Fibroblast of lung (primary cell): ENCODE data around the gene CDH4. TPM values are rescaled to one million over a fixed set of nuclear protein-coding genes. Genes with fewer than 3 reads are reported as not detected.

ENCODE experiments used
- DNase-seq, 2 donors: peaks; one replicate each; pipeline versions ENCODE4 v3.0.0 to v3.0.0-alpha.2; 2010; ENCODE audit warnings: low read depth in 2 of 2
- H2AFZ ChIP-seq: 2 replicates; pipeline ENCODE4 v1.5.1; 2012; ENCODE audit warnings: low read length, control low read depth, inconsistent platforms
- H3K27ac ChIP-seq: 2 replicates; pipeline ENCODE4 v1.5.1; 2011; ENCODE audit warnings: low read length, control low read depth; ENCODE audit not compliant: insufficient read depth
- H3K27me3 ChIP-seq: 2 replicates; pipeline ENCODE4 v1.5.1; 2011; ENCODE audit warnings: mild to moderate bottlenecking, low read length; ENCODE audit not compliant: control insufficient read depth, insufficient read depth
- H3K36me3 ChIP-seq: 2 replicates; pipeline ENCODE4 v1.5.1; 2011; ENCODE audit warnings: low read length; ENCODE audit not compliant: control insufficient read depth, insufficient read depth
- H3K4me1 ChIP-seq: 2 replicates; pipeline ENCODE4 v1.5.1; 2011; ENCODE audit warnings: low read length; ENCODE audit not compliant: control insufficient read depth, insufficient read depth; ENCODE audit errors: extremely low read depth
- H3K4me2 ChIP-seq: 2 replicates; pipeline ENCODE4 v1.5.1; 2011; ENCODE audit warnings: low read length, control low read depth; ENCODE audit not compliant: insufficient read depth; ENCODE audit errors: extremely low read depth
- H3K4me3 ChIP-seq, 4 experiments: fragments of 200-600 bp in 1 of 4; sonication (generic) in 1 of 4; replicated peaks in 1 of 4; 2 replicates each; pipeline ENCODE4 v1.5.1; 2011 to 2016; ENCODE audit warnings: low read length in 4 of 4, low read depth in 3 of 4, mild to moderate bottlenecking in 3 of 4, control low read depth in 2 of 4, inconsistent platforms in 1 of 4, mixed read lengths in 1 of 4; ENCODE audit not compliant: insufficient read depth in 1 of 4; ENCODE audit errors: control extremely low read depth in 1 of 4
- H3K79me2 ChIP-seq: 2 replicates; pipeline ENCODE4 v1.5.1; 2012; ENCODE audit warnings: mild to moderate bottlenecking, low read length, inconsistent platforms; ENCODE audit not compliant: control insufficient read depth, insufficient read depth
- H3K9ac ChIP-seq: 2 replicates; pipeline ENCODE4 v1.5.1; 2011; ENCODE audit warnings: mild to moderate bottlenecking, low read length, control low read depth; ENCODE audit not compliant: insufficient read depth
- H3K9me3 ChIP-seq: 2 replicates; pipeline ENCODE4 v1.5.1; 2012; ENCODE audit warnings: low read depth, low read length; ENCODE audit not compliant: control insufficient read depth, insufficient read depth
- H4K20me1 ChIP-seq: 2 replicates; pipeline ENCODE4 v1.5.1; 2011; ENCODE audit warnings: low read length; ENCODE audit not compliant: control insufficient read depth, insufficient read depth; ENCODE audit errors: extremely low read depth
- EZH2 ChIP-seq: IDR thresholded peaks from 2 replicates; pipeline ENCODE4 v1.5.1; 2012; ENCODE audit warnings: low read length, control low read depth, mild to moderate bottlenecking; ENCODE audit errors: missing control alignments
- polyA plus RNA-seq, 2 donors: library from polyadenylated mRNA; depleted of rRNA in 1 of 2; stranded (reverse) in 1 of 2; unstranded in 1 of 2; fragments of >200 nt; gene quantifications; 2 replicates each; pipeline ENCODE4 v1.2.1, GENCODE V29; 2011 to 2012; ENCODE audit warnings: missing spikeins in 1 of 2
- total RNA-seq: library from RNA; depleted of rRNA; stranded (reverse); fragments of >200 nt; gene quantifications from 2 replicates; pipeline ENCODE4 v1.2.1, GENCODE V29; 2014
- TF ChIP-seq, protein P1 (sequence below), 2 donors: IDR thresholded peaks in 1 of 2; conservative IDR thresholded peaks in 1 of 2; 1 replicate in 1 of 2; 2 replicates in 1 of 2; pipeline ENCODE4 v1.5.1; 2011 to 2012; ENCODE audit warnings: low read length in 2 of 2, control low read depth in 1 of 2, inconsistent platforms in 1 of 2, low read depth in 1 of 2, mild to moderate bottlenecking in 1 of 2

The CDH4 gene
- total and polyA plus RNA-seq, 2 donors (not counting 1 experiment from before 2014, with no cell fraction given) = 4.8 to 6.8 TPM

DNA sequence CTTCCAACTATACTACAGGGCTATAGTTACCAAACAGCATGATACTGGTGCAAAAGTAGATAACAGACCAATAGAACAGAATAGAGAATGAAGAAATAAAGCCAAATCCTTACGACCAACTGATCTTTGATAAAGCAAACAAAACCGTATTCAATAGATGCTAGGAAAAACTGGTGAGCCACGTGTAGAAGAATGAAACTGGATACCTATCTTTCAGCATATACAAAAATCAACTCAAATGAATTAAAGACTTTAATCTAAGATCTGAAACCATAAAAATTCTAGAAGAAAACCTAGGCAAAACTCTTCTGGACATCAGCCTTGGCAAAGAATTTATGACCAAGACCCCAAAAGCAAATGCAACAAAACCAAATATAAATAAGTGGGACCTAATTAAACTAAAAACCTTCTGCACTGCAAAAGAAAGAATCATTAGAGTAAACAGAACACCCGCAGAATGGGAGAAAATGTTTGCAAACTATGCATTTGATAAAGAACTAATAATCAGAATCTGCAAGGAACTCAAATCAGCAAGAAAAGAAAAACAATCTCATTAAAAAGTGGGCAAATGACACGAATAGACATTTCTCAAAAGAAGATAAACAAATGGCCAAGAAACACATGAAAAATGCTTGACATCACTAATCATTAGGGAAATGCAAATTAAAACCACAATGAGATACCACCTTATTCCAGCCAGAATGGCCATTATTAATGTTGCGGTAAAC is 703.8 kb downstream of the CDH4 start:
- no peak for DNase-seq
- Histone ChIP-seq H3K4me3 (no peak overlapping the region), H3K36me3 (no peaks in the 10 kb centered on the region), H4K20me1 (no peaks in the 10 kb centered on the region), H3K4me1 (no peaks in the 10 kb centered on the region), H3K9ac (no peak overlapping the region), H3K27me3 (peaks cover 2% of the 10 kb centered on the region), H3K4me2 (no peak overlapping the region), H2AFZ (no peak overlapping the region), H3K27ac (no peak overlapping the region), H3K79me2 (no peaks in the 10 kb centered on the region), H3K9me3 (no peaks in the 10 kb centered on the region)
- TF ChIP-seq, protein P1, sequence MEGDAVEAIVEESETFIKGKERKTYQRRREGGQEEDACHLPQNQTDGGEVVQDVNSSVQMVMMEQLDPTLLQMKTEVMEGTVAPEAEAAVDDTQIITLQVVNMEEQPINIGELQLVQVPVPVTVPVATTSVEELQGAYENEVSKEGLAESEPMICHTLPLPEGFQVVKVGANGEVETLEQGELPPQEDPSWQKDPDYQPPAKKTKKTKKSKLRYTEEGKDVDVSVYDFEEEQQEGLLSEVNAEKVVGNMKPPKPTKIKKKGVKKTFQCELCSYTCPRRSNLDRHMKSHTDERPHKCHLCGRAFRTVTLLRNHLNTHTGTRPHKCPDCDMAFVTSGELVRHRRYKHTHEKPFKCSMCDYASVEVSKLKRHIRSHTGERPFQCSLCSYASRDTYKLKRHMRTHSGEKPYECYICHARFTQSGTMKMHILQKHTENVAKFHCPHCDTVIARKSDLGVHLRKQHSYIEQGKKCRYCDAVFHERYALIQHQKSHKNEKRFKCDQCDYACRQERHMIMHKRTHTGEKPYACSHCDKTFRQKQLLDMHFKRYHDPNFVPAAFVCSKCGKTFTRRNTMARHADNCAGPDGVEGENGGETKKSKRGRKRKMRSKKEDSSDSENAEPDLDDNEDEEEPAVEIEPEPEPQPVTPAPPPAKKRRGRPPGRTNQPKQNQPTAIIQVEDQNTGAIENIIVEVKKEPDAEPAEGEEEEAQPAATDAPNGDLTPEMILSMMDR (conservative IDR thresholded peaks at IDR 0.05 in 1 of 2, IDR thresholded peaks at IDR 0.05 in 1 of 2; ENCODE audit: low read depth in 1 of 2, low read length in 2 of 2) = no peak
- TF ChIP-seq EZH2 = no peak

DNA sequence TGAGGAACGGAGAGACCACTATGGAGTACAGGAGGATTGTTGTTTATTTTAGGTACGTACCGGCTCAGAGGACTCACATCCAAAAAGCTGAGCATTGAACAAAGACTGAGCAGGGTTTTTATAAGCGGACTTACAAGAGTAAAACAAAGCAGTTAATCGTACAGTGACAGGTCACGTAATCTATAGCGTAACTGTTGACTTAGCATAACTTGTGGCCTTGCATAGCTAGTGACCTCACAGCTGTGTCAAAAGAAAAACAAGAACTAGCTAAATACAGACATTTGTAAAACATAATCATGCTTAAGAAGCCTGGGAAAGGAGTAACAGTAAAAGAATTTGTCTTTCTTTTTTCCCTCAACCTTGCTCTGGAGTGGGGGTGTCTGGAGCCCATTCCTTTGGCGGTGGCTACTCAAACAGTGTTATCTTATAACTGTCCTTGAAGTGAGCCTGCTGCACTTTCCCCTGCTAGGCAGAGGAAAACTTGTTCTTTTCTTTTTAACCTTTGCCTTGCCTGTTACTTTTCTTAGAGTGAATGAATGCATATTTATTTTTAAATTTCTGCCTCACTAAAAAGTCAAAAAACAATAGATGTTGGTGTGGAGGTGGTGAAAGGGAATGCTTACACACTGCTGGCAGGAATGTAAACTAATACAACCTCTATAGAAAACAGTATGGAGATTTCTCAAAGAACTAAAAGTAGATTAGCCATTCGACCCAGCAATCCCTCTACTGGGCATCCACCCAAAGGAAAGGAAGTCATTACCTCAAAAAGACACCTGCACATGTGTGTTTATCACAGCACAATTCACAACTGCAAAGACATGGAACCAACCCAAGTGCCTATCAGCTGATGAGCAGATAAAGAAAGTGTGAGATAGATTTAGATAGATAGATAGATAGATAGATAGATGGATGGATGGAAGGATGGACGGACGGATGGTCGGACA is 704.6 kb downstream of the CDH4 start:
- no peak overlapping the region for H2AFZ ChIP-seq
- H3K4me2 ChIP-seq = no peak overlapping the region
- H3K27me3 ChIP-seq = peaks cover 2% of the 10 kb centered on the region
- no peak for TF ChIP-seq EZH2
- TF ChIP-seq, protein P1 (conservative IDR thresholded peaks at IDR 0.05 in 1 of 2, IDR thresholded peaks at IDR 0.05 in 1 of 2; ENCODE audit: low read depth in 1 of 2, low read length in 2 of 2) = no peak
- H3K4me1 ChIP-seq = no peaks in the 10 kb centered on the region
- H3K4me3 ChIP-seq = no peak overlapping the region
- peak; percentile 67 to 77 for DNase-seq
- H3K9me3 ChIP-seq = no peaks in the 10 kb centered on the region
- H3K9ac ChIP-seq = no peak overlapping the region
- no peaks in the 10 kb centered on the region for H4K20me1 ChIP-seq
- no peaks in the 10 kb centered on the region for H3K36me3 ChIP-seq
- H3K27ac ChIP-seq = no peak overlapping the region
- no peaks in the 10 kb centered on the region for H3K79me2 ChIP-seq
